T47D (cell line): ENCODE measurements around the gene KRT26.
"Not testable (repeated sequence)": the region's sequence is repeated elsewhere in the genome, so short reads cannot be mapped to it uniquely, and the experiment has no call there.

Experiments
- DNase-seq, 2 experiments: peaks; one replicate each; pipeline versions ENCODE4 v3.0.0 to v3.0.0-alpha.2; 2011 to 2012; ENCODE audit warnings: low read depth in 1 of 2, low spot score in 1 of 2
- JUND ChIP-seq: IDR thresholded peaks from 2 replicates; pipeline ENCODE4 v1.6.1; 2012; ENCODE audit warnings: low read depth
- in situ Hi-C: cut with HindIII; loops from 2 replicates; pipeline ENCODE4 v1.10.0; 2016; ENCODE audit warnings: low sequenced_read_pairs, low pct_unique_long_range_greater_than_20kb

Gene KRT26

GRCh38 chr17:40779181-40779909 is 7.3 kb upstream of the KRT26 start:
- TF ChIP-seq JUND: no peak
- in situ Hi-C loops: no loop called here
- DNase-seq: no peak

- no peak for TF ChIP-seq JUND
Observed at GRCh38 chr17:40778461-40778860, 6.5 kb upstream of the KRT26 start.

GRCh38 chr17:40777971-40778370 is 6.0 kb upstream of the KRT26 start:
- DNase-seq: no peak
- no peak for TF ChIP-seq JUND
- in situ Hi-C loops: no loop called here

More at GRCh38 chr17:40778461-40778860, 6.5 kb upstream of the KRT26 start:
- in situ Hi-C loops: no loop called here
- no peak for DNase-seq

GRCh38 chr17:40777459-40777858 is 5.5 kb upstream of the KRT26 start:
- DNase-seq: no peak
- TF ChIP-seq JUND: no peak
- in situ Hi-C loops: no loop called here

- DNase-seq: no peak
- TF ChIP-seq JUND: no peak
- in situ Hi-C loops: no loop called here
Observed at GRCh38 chr17:40775945-40776344, 3.9 kb upstream of the KRT26 start.

GRCh38 chr17:40765657-40766056 is 6.3 kb downstream of the KRT26 start:
- no peak for DNase-seq
- TF ChIP-seq JUND: no peak
- in situ Hi-C loops: no loop called here

GRCh38 chr17:40763752-40764151 is 8.2 kb downstream of the KRT26 start:
- no peak for TF ChIP-seq JUND
- no peak for DNase-seq
- in situ Hi-C loops: no loop called here

GRCh38 chr17:40760105-40761016 is 11.6 kb downstream of the KRT26 start:
- in situ Hi-C loops: no loop called here
- DNase-seq: no peak
- no peak for TF ChIP-seq JUND

GRCh38 chr17:40755231-40755630 is 16.8 kb downstream of the KRT26 start, which contains the start of gene KRT25:
Gene KRT25 (minus strand): TSS chr17:40755331. CDS start chr17:40755271, 60 bp downstream.
- TF ChIP-seq JUND: no peak
- no peak for DNase-seq
- in situ Hi-C loops: no loop called here

GRCh38 chr17:40753804-40754203 is 18.2 kb downstream of the KRT26 start:
- no peak for TF ChIP-seq JUND
- no peak for DNase-seq
- in situ Hi-C loops: no loop called here

GRCh38 chr17:40751065-40751464 is 20.9 kb downstream of the KRT26 start:
- no peak for TF ChIP-seq JUND
- DNase-seq: no peak
- in situ Hi-C loops: no loop called here

GRCh38 chr17:40750391-40750790 is 21.6 kb downstream of the KRT26 start:
- no peak for TF ChIP-seq JUND
- no peak for DNase-seq
- in situ Hi-C loops: no loop called here

- DNase-seq, in situ Hi-C loops: not testable (repeated sequence)
Observed at GRCh38 chr17:40748666-40749065, 23.3 kb downstream of the KRT26 start.
